Hypothalamus (tissue), 51 donors: ENCODE measurements around the gene MTOR.
"Not testable (repeated sequence)": the region's sequence is repeated elsewhere in the genome, so short reads cannot be mapped to it uniquely, and the experiment has no call there.

ENCODE experiments used
- DNase-seq, 51 donors: peaks; one replicate each; lab custom pipeline; 2025; lab: John Stamatoyannopoulos, UW

Gene MTOR

GRCh38 chr1:11129649-11130390, 132.5 kb downstream of the MTOR start:
- no peak for DNase-seq

- DNase-seq = no peak
Observed at GRCh38 chr1:11126569-11126968, 135.8 kb downstream of the MTOR start.

GRCh38 chr1:11125931-11126330, 136.4 kb downstream of the MTOR start:
- DNase-seq = no peak

- peak in 1 of 51 donors; percentile 18 for DNase-seq
Observed at GRCh38 chr1:11124965-11125364, 137.4 kb downstream of the MTOR start.

- DNase-seq = no peak
Observed at GRCh38 chr1:11116318-11116717, 146.0 kb downstream of the MTOR start.

- no peak for DNase-seq
Observed at GRCh38 chr1:11114966-11115365, 147.4 kb downstream of the MTOR start.

- DNase-seq = peak in 7 of 51 donors; percentile 9 to 58 (median 17)
Observed at GRCh38 chr1:11109047-11109760, 153.1 kb downstream of the MTOR start.

- no peak for DNase-seq
Observed at GRCh38 chr1:11107599-11107998, 154.8 kb downstream of the MTOR start.

GRCh38 chr1:11105586-11105985, 156.8 kb downstream of the MTOR start:
- no peak for DNase-seq

GRCh38 chr1:11101347-11101746, 161.0 kb downstream of the MTOR start:
- DNase-seq = no peak

GRCh38 chr1:11100806-11101205, 161.5 kb downstream of the MTOR start:
- DNase-seq = not testable (repeated sequence)

GRCh38 chr1:11100149-11100493, 162.2 kb downstream of the MTOR start:
- no peak for DNase-seq

GRCh38 chr1:11099310-11100148, 162.8 kb downstream of the MTOR start, which contains the start of gene EXOSC10:
Gene EXOSC10 (minus strand): TSS chr1:11099869. CDS start chr1:11099831, 38 bp downstream.
- DNase-seq = peak; percentile 46 to 94 (median 84)

- no peak for DNase-seq
Observed at GRCh38 chr1:11098931-11099309, 163.4 kb downstream of the MTOR start.

GRCh38 chr1:11083784-11084183, 178.6 kb downstream of the MTOR start:
- DNase-seq = not testable (repeated sequence)

- no peak for DNase-seq
Observed at GRCh38 chr1:11080931-11081330, 181.4 kb downstream of the MTOR start.

GRCh38 chr1:11078631-11079030, 183.7 kb downstream of the MTOR start:
- no peak for DNase-seq

GRCh38 chr1:11073398-11073797, 189.0 kb downstream of the MTOR start:
- not testable (repeated sequence) for DNase-seq

GRCh38 chr1:11072216-11072917, 190.0 kb downstream of the MTOR start:
- DNase-seq = no peak

GRCh38 chr1:11071463-11072215, 190.7 kb downstream of the MTOR start:
- DNase-seq = no peak
